Right lobe of liver (tissue), 4 donors: ENCODE data around the gene CCSER1.

Experiments used
- POLR2A ChIP-seq: fragments of 450-650 bp; IDR thresholded peaks from one replicate; pipeline ENCODE4 v1.6.1; 2017; ENCODE audit warnings: antibody characterized with exemption, mild to moderate bottlenecking
- TF ChIP-seq, protein P1 (sequence below), 4 donors: fragments of 200-600 bp in 3 of 4; fragments of 450-650 bp in 1 of 4; IDR thresholded peaks; one replicate each; pipeline versions ENCODE4 v1.5.1 to v1.8.0; 2016 to 2022; ENCODE audit warnings: antibody characterized with exemption in 4 of 4, mild to moderate bottlenecking in 2 of 4
- donor health status: DM: no; HTN: no; CAD: no.
- donor health status: DM: no; HTN: no; CAD: no.
- donor health status: DM: no; HTN: yes; CAD: no.

DNA sequence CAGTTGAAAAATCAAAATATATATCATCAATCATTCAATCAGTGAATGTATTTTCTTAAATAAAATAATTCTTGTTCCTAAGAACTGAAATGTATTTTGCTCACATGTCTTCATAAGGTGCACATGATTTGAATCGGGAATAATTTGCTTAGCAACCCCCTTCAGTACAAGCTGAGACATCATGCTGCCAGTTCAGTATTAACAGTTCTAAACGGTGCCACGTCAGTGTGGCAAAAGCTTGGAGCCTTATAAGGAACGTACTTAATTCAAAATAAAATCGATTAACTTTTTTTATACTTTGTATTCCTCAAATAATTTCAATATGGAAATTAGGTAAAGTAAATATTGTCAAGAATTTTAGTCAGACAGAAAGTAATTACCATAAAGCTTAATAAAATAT, 287.9 kb downstream of the CCSER1 start:
- TF ChIP-seq, protein P1, sequence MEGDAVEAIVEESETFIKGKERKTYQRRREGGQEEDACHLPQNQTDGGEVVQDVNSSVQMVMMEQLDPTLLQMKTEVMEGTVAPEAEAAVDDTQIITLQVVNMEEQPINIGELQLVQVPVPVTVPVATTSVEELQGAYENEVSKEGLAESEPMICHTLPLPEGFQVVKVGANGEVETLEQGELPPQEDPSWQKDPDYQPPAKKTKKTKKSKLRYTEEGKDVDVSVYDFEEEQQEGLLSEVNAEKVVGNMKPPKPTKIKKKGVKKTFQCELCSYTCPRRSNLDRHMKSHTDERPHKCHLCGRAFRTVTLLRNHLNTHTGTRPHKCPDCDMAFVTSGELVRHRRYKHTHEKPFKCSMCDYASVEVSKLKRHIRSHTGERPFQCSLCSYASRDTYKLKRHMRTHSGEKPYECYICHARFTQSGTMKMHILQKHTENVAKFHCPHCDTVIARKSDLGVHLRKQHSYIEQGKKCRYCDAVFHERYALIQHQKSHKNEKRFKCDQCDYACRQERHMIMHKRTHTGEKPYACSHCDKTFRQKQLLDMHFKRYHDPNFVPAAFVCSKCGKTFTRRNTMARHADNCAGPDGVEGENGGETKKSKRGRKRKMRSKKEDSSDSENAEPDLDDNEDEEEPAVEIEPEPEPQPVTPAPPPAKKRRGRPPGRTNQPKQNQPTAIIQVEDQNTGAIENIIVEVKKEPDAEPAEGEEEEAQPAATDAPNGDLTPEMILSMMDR (IDR thresholded peaks at IDR 0.05) = no peak
- no peak for TF ChIP-seq POLR2A
